Measurements from ENCODE around the gene TEKT5. TPM values are rescaled to one million over a fixed set of nuclear protein-coding genes. Genes with fewer than 3 reads are reported as not detected.
"Not testable (repeated sequence)": the region's sequence is repeated elsewhere in the genome, so short reads cannot be mapped to it uniquely, and the experiment has no call there.

TEKT5 gene
- total RNA-seq, 1 donor from 2014 or later: 0.22 TPM

- intact Hi-C loops (cut with DNase I): no loop called here
- no peak for DNase-seq (ENCODE audit: low spot score)
Observed at GRCh38 chr16:10641555-10641952, 53.2 kb downstream of the TEKT5 start.

GRCh38 chr16:10640934-10641333, 53.8 kb downstream of the TEKT5 start:
- no peak for DNase-seq (ENCODE audit: low spot score)
- intact Hi-C loops (cut with DNase I): no loop called here

- DNase-seq (ENCODE audit: low spot score): no peak
- intact Hi-C loops (cut with DNase I): no loop called here
Observed at GRCh38 chr16:10638101-10638500, 56.6 kb downstream of the TEKT5 start.

- DNase-seq (ENCODE audit: low spot score): no peak
- intact Hi-C loops (cut with DNase I): no loop called here
Observed at GRCh38 chr16:10637337-10638037, 57.2 kb downstream of the TEKT5 start.

GRCh38 chr16:10635365-10636021, 59.2 kb downstream of the TEKT5 start:
- no peak for DNase-seq (ENCODE audit: low spot score)
- intact Hi-C loops (cut with DNase I): no loop called here

GRCh38 chr16:10633429-10633828, 61.3 kb downstream of the TEKT5 start:
- DNase-seq (ENCODE audit: low spot score); intact Hi-C loops (cut with DNase I): not testable (repeated sequence)

GRCh38 chr16:10631886-10632285, 62.8 kb downstream of the TEKT5 start:
- DNase-seq (ENCODE audit: low spot score): no peak
- intact Hi-C loops (cut with DNase I): no loop called here

GRCh38 chr16:10629592-10629963, 65.2 kb downstream of the TEKT5 start:
- intact Hi-C loops (cut with DNase I): no loop called here
- DNase-seq (ENCODE audit: low spot score): no peak

- intact Hi-C loops (cut with DNase I): no loop called here
- no peak for DNase-seq (ENCODE audit: low spot score)
Observed at GRCh38 chr16:10625595-10626357, 69.0 kb downstream of the TEKT5 start.

- intact Hi-C loops (cut with DNase I): no loop called here
- no peak for DNase-seq (ENCODE audit: low spot score)
Observed at GRCh38 chr16:10624527-10624926, 70.2 kb downstream of the TEKT5 start.

- intact Hi-C loops (cut with DNase I): no loop called here
- DNase-seq (ENCODE audit: low spot score): no peak
Observed at GRCh38 chr16:10623059-10623458, 71.7 kb downstream of the TEKT5 start.

GRCh38 chr16:10622036-10622921, 72.5 kb downstream of the TEKT5 start:
- no peak for DNase-seq (ENCODE audit: low spot score)
- intact Hi-C loops (cut with DNase I): no loop called here

GRCh38 chr16:10621216-10621949, 73.3 kb downstream of the TEKT5 start:
- intact Hi-C loops (cut with DNase I); DNase-seq (ENCODE audit: low spot score): not testable (repeated sequence)

- no peak for DNase-seq (ENCODE audit: low spot score)
- intact Hi-C loops (cut with DNase I): no loop called here
Observed at GRCh38 chr16:10620120-10620519, 74.6 kb downstream of the TEKT5 start.

- intact Hi-C loops (cut with DNase I): no loop called here
- no peak for DNase-seq (ENCODE audit: low spot score)
Observed at GRCh38 chr16:10619271-10619849, 75.4 kb downstream of the TEKT5 start.

- no peak for DNase-seq (ENCODE audit: low spot score)
- intact Hi-C loops (cut with DNase I): no loop called here
Observed at GRCh38 chr16:10618710-10619209, 76.0 kb downstream of the TEKT5 start.

- intact Hi-C loops (cut with DNase I): loop anchor here (2.0 kb wide), 1 partner anchor 37 kb away; the partner anchor contains the start of gene EMP2
Observed at GRCh38 chr16:10617662-10618420, 76.9 kb downstream of the TEKT5 start.

More at GRCh38 chr16:10617662-10618420, 76.9 kb downstream of the TEKT5 start:
- DNase-seq (ENCODE audit: low spot score): no peak

Measured in cardiac septum (tissue), 1 donor.